ENCODE results near the gene ARAP3.
A peak's percentile ranks its signal among the peaks of the same experiment; 100 is the strongest.
"Not testable (repeated sequence)": the region's sequence is repeated elsewhere in the genome, so short reads cannot be mapped to it uniquely, and the experiment has no call there.

ARAP3 gene, protein sequence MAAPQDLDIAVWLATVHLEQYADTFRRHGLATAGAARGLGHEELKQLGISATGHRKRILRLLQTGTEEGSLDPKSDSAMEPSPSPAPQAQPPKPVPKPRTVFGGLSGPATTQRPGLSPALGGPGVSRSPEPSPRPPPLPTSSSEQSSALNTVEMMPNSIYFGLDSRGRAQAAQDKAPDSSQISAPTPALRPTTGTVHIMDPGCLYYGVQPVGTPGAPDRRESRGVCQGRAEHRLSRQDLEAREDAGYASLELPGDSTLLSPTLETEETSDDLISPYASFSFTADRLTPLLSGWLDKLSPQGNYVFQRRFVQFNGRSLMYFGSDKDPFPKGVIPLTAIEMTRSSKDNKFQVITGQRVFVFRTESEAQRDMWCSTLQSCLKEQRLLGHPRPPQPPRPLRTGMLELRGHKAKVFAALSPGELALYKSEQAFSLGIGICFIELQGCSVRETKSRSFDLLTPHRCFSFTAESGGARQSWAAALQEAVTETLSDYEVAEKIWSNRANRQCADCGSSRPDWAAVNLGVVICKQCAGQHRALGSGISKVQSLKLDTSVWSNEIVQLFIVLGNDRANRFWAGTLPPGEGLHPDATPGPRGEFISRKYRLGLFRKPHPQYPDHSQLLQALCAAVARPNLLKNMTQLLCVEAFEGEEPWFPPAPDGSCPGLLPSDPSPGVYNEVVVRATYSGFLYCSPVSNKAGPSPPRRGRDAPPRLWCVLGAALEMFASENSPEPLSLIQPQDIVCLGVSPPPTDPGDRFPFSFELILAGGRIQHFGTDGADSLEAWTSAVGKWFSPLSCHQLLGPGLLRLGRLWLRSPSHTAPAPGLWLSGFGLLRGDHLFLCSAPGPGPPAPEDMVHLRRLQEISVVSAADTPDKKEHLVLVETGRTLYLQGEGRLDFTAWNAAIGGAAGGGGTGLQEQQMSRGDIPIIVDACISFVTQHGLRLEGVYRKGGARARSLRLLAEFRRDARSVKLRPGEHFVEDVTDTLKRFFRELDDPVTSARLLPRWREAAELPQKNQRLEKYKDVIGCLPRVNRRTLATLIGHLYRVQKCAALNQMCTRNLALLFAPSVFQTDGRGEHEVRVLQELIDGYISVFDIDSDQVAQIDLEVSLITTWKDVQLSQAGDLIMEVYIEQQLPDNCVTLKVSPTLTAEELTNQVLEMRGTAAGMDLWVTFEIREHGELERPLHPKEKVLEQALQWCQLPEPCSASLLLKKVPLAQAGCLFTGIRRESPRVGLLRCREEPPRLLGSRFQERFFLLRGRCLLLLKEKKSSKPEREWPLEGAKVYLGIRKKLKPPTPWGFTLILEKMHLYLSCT (N-terminal part only)

DNA sequence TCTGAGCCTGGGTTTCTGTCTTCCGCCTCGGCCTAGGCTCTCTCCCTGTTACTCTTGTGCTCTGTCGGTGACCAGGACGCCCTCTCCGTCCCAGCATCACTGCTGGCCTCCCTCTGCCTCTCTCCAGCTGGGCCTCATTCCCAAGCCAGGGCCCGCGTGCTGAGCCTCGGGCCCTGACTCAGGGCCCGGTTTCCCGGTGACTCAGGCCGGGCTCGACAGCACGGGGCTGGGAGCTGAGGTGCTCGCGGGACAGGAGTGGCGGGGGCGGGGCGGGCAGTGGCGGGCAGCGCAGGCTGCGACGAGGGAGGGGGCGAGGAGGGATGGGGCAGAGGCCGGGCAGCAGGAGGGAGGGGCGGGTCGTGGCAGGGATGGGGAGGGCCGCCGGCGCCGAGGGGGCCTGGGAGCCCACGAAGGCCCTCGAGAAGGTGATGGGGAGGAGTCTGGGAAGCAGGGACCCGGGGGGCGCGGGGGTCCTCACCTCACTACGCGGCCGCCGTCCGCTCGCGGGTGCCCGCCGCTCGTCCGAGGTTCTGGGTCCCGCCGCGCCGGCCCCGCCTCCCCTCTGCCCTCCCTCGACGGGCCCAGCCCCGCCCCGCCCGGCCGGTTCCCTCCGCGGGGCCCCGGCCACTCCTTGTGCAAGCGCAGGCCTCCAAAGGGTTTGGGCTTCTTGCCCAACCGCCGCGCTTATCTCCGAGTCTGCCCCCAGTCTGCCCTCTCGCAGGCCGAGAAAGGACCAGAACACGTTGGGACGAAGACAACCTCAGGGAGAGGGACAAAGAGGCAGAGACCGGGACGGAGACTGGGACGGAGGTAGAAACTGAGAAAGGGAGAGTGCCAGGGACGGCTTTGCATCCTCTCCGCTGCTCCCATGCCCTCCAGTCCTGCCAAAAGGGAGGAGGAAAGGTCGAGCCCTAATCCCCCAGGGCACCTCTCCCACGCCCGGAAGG lies at the start of gene ARAP3:
Gene ARAP3, minus strand, starts transcription at position 536 of the 947 bp plus-strand sequence. CDS start 1,744 bp downstream, outside the sequence.
- H3K27me3 Mint-ChIP-seq (ENCODE audit: low read depth): no peaks in the 10 kb centered on the region
- H3K27ac Mint-ChIP-seq: peak within 1 kb of the TSS; percentile 58
- H3K36me3 Mint-ChIP-seq (ENCODE audit: low read depth): peaks cover 2% of the 10 kb centered on the region
- peaks cover 24% of the 10 kb centered on the region for H3K4me1 Mint-ChIP-seq (ENCODE audit: low read depth)
- peak; percentile 32 for DNase-seq (ENCODE audit: low spot score)
- peak within 1 kb of the TSS; percentile 77 for H3K4me3 Mint-ChIP-seq
- H3K9me3 Mint-ChIP-seq: no peaks in the 10 kb centered on the region

DNA sequence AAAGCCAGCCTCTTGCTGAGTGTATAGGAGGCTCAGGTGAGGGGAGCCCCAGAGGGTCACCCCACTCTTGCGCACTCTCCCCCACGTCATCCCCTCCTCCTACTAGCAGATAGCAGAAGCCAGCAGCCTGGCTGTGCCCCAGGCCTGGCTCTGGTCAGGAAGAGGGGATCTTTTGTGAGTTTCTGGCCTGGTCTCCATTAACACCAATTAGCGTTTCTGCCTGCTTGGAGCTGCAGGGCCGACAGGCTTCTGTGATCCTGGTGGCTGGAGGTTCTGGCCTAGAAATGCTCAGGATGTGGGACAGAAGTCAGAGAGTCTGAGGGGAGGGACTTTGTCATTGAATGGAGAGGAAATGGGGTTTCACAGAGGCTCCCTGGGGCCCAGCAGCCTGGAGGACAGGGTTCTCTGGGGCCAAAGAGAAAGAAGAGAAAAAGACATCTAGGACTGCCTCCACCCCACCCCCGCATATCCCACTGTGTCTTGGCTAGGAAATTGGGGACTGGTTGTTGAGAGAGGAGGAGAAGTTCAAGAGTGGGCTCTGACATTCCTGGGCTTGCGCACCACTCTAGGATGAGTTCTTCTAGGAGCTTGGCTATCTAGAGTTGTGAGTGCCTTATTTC lies 47.5 kb upstream of the ARAP3 start:
- no peaks in the 10 kb centered on the region for H3K36me3 Mint-ChIP-seq (ENCODE audit: low read depth)
- DNase-seq (ENCODE audit: low spot score): no peak
- H3K27me3 Mint-ChIP-seq (ENCODE audit: low read depth): no peaks in the 10 kb centered on the region
- no peaks in the 10 kb centered on the region for H3K9me3 Mint-ChIP-seq
- H3K4me1 Mint-ChIP-seq (ENCODE audit: low read depth): no peaks in the 10 kb centered on the region
- no peak overlapping the region for H3K4me3 Mint-ChIP-seq
- no peak overlapping the region for H3K27ac Mint-ChIP-seq

DNA sequence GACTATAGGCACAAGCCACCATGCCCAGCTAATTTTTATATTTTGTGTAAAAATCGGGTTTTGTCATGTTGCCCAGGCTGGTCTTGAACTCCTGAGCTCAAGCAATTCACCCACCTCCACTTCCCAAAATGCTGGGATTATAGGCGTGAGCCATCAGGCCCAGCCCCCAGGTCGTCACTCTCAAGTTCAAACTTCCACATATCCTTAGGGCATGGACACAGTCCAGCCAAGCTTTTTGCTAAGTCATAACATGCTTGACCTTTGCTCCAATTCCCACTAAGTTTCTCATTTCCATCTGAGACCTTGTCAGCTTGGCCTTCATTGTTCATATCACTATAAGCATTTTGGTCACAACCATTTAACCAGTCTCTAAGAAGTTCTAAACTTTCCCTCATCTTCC lies 43.9 kb upstream of the ARAP3 start:
- no peak for DNase-seq (ENCODE audit: low spot score)
- H3K9me3 Mint-ChIP-seq: no peaks in the 10 kb centered on the region
- no peaks in the 10 kb centered on the region for H3K4me1 Mint-ChIP-seq (ENCODE audit: low read depth)
- no peaks in the 10 kb centered on the region for H3K27me3 Mint-ChIP-seq (ENCODE audit: low read depth)
- H3K4me3 Mint-ChIP-seq: no peak overlapping the region
- H3K27ac Mint-ChIP-seq: no peak overlapping the region
- H3K36me3 Mint-ChIP-seq (ENCODE audit: low read depth): no peaks in the 10 kb centered on the region

DNA sequence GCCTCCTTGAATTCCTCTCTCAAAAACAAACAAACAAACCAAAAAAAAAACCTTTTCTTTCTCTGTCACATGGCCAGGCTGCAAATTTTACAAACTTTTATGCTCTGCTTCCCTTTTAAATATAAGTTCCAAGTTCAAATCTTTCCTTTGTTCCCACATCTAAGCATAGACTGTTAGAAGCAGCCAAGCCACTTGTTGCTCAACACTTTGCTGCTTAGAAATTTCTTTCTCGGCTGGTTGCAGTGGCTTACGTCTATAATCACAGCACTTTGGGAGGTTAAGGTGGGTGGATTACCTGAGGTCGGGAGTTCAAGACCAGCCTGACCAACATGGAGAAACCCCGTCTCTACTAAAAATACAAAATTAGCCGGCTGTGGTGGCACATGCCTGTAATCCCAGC lies 43.1 kb upstream of the ARAP3 start:
- not testable (repeated sequence) for H3K4me3 Mint-ChIP-seq

DNA sequence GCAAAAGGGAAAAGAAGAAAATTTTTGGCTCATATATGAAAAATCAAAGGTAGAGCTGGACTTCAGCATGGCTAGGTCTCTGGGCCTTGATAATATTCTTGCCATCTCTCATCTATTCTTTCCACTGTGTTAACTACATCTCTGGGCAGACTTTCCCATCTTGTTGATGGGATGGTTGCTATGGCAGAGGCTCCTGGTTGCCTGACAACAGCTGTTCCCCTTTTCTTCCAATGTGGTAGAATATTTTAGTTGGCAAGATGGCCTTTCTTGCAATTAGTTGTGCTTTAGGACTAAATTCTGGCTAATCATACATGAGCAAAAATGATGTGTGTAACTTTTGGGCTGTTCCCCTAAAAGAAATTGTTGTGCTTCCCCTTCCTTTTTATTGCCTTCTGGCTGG lies 40.2 kb upstream of the ARAP3 start:
- Mint-ChIP-seq H3K27me3 (ENCODE audit: low read depth) (peaks cover 3% of the 10 kb centered on the region), H3K27ac (no peak overlapping the region), H3K4me1 (ENCODE audit: low read depth) (no peaks in the 10 kb centered on the region), H3K4me3 (no peak overlapping the region), H3K9me3 (no peaks in the 10 kb centered on the region), H3K36me3 (ENCODE audit: low read depth) (no peaks in the 10 kb centered on the region)
- DNase-seq (ENCODE audit: low spot score): no peak

More for the DNA sequence above, 43.1 kb upstream of the ARAP3 start:
- DNase-seq (ENCODE audit: low spot score); H3K27me3 Mint-ChIP-seq (ENCODE audit: low read depth); H3K9me3 Mint-ChIP-seq; H3K27ac Mint-ChIP-seq; H3K36me3 Mint-ChIP-seq (ENCODE audit: low read depth); H3K4me1 Mint-ChIP-seq (ENCODE audit: low read depth): not testable (repeated sequence)

DNA sequence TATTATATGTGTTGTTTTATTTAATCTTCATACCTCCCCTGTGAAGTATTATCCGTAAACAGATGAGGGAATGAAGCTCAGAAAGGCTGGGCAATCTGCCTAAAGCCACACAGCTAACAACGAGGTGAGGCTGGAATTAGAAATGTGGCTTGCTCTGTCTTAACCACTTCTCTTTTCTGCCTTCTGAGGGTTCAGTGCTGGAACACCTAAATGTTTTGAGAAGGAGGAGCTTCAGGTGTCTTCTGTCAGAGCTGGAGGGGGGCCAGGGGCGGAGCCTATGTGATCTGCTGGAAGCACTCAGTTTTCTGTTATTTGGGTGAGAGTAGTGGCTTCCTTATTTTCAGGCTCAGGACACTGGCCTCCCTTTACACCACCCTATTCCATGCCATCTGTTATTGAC lies 35.0 kb upstream of the ARAP3 start:
- no peaks in the 10 kb centered on the region for H3K9me3 Mint-ChIP-seq
- H3K27ac Mint-ChIP-seq: no peak overlapping the region
- no peak overlapping the region for H3K4me3 Mint-ChIP-seq
- no peaks in the 10 kb centered on the region for H3K36me3 Mint-ChIP-seq (ENCODE audit: low read depth)
- peaks cover 6% of the 10 kb centered on the region for H3K4me1 Mint-ChIP-seq (ENCODE audit: low read depth)
- peaks cover 9% of the 10 kb centered on the region for H3K27me3 Mint-ChIP-seq (ENCODE audit: low read depth)
- DNase-seq (ENCODE audit: low spot score): no peak

DNA sequence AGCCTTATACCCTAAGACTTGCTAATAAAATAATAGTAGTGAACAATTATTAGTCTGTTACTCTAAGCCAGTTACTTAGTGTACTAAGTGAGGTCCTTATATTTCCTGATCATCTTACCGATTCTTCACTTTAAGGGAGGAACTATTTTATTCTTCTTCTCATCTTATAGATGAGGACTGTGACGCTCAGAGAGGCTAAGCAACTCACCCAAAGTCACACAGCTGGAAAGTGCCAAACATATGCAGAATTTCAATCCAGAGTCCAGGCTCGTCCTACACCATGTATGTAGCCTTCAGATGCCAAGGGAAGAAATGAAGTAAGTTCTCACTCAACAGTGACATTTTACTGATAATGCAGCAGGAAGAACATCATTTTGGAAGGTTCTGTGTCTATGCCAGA lies 34.4 kb upstream of the ARAP3 start:
- DNase-seq (ENCODE audit: low spot score): no peak
- Mint-ChIP-seq H3K9me3 (no peaks in the 10 kb centered on the region), H3K27me3 (ENCODE audit: low read depth) (peaks cover 9% of the 10 kb centered on the region), H3K27ac (no peak overlapping the region), H3K4me3 (no peak overlapping the region), H3K36me3 (ENCODE audit: low read depth) (no peaks in the 10 kb centered on the region), H3K4me1 (ENCODE audit: low read depth) (peaks cover 6% of the 10 kb centered on the region)

DNA sequence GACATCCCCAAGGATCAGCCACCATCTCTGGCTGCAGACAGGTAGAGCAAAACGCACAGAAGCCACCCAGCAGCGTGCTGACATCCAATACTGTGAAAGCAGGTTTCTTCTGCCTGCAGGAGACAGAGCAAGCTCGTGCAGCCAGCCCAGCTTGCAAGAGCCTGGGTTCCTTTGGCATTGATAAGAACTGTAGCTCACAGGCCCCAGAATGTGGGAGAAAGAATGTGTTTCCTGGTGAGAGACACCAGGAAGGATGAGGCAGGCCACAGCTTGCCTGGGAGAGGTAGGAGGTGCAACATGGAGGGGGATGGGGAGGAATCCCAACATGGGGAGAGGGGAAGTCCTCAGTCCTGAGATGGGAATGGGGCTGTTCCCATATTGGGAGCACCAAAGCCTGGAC lies 34.0 kb upstream of the ARAP3 start:
- Mint-ChIP-seq H3K27ac (no peak overlapping the region), H3K9me3 (no peaks in the 10 kb centered on the region)

DNA sequence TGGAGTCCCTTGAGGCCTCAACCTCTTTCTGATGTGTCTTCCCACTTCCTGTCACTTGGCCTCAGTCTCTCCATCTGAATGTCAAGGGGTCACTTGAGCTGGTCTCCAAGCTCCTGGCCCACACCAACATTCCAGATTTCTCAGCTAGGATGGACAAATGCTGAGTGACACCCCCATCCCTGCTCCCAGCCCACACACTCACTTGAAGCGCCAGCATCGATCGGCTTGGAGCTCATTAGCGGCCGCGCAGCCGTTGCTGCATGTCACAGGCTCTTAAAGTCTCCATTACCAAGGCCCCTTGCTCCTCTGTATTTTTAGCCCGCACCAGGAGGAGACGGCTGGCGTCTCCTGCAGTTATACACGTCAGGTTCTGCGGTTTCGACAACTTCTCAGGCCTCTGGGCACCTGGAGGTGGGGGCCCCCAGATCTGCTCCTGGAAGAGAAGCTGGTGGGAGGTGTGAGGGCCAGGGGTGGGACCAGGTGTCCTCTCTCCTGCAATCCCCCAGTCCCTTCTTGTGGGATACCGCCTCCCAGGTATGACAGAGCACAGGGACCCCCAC lies 33.4 kb upstream of the ARAP3 start:
- Mint-ChIP-seq H3K36me3 (ENCODE audit: low read depth) (no peaks in the 10 kb centered on the region), H3K27me3 (ENCODE audit: low read depth) (peaks cover 9% of the 10 kb centered on the region)

More for the DNA sequence above, 34.0 kb upstream of the ARAP3 start:
- Mint-ChIP-seq H3K27me3 (ENCODE audit: low read depth) (peaks cover 9% of the 10 kb centered on the region), H3K4me1 (ENCODE audit: low read depth) (peaks cover 6% of the 10 kb centered on the region), H3K36me3 (ENCODE audit: low read depth) (no peaks in the 10 kb centered on the region), H3K4me3 (no peak overlapping the region)
- DNase-seq (ENCODE audit: low spot score): no peak

DNA sequence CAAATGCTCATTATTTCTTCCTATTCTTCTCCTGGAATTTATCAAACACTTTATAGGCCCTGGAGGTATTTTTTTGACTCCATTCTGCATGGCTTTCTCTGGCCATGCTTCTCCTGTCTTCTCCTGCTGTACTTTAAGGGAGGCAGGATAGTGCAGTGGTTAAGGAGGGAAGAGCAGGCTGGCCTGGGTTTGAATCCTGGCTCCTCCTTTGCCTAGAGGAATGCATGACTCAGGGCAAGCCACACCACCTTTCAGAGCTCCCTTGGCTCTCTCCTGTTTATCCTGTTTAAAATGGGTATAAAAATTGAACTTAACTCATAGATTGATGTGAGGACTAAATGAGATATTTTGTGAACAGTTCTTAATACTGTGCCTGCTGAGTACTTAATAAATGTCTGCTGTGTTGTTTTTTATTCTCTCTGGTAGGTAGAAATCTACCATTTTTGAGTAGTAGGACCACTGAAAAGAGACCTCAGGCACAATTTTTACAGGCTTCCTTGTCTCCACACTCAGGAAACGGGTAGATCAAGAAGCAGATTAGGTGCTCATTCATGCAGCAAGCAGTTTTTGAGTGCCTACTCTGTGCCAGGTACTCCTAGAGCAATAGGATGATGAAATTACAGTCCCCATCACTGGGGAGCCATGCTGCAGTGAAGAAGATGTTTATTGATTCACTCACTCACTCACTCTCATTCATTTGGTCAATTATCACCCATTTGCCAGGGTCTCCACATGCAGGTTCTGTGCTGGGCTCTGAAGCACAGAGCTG lies 32.7 kb upstream of the ARAP3 start:
- Mint-ChIP-seq H3K4me1 (ENCODE audit: low read depth) (peaks cover 6% of the 10 kb centered on the region), H3K9me3 (no peaks in the 10 kb centered on the region), H3K4me3 (no peak overlapping the region), H3K27me3 (ENCODE audit: low read depth) (peaks cover 9% of the 10 kb centered on the region), H3K36me3 (ENCODE audit: low read depth) (no peaks in the 10 kb centered on the region), H3K27ac (no peak overlapping the region)
- DNase-seq (ENCODE audit: low spot score): no peak

More for the DNA sequence above, 33.4 kb upstream of the ARAP3 start:
- H3K27ac Mint-ChIP-seq: no peak overlapping the region
- H3K4me3 Mint-ChIP-seq: no peak overlapping the region
- DNase-seq (ENCODE audit: low spot score): no peak
- H3K4me1 Mint-ChIP-seq (ENCODE audit: low read depth): peaks cover 6% of the 10 kb centered on the region
- no peaks in the 10 kb centered on the region for H3K9me3 Mint-ChIP-seq

DNA sequence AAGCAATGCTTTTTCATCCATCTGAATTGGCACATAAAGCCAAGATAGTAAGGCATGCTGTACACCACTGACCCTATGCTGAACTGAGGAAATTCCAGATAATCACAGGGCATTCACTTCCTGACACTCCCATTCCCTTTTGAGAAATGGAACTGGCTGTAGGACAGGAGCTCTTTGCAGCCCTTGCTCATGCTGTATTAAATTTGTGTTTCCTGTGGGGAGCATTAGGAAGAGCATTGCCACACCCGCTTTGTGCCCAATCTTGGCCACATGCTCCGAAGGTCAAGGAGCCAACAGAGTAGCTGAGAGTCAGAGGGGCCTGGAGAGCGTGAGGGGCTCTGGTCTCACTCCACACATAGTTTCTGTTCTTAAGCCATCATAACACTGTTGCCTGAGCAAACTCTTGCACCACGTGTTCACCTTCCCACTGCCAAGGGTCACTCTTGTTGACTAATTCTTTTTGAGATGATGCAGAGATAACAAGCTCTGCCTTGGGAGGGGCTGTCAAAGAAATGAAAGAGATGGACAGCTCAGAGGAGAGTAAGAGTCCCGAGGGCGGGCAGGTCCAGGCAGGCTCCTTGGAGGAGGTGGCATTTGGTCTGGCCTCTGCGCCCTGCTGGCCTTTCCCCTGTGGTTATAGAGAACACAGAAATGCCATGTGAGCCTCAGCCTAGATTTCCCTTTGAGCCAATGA lies 31.7 kb upstream of the ARAP3 start:
- Mint-ChIP-seq H3K36me3 (ENCODE audit: low read depth) (no peaks in the 10 kb centered on the region), H3K4me1 (ENCODE audit: low read depth) (peaks cover 6% of the 10 kb centered on the region), H3K27me3 (ENCODE audit: low read depth) (peaks cover 9% of the 10 kb centered on the region), H3K27ac (no peak overlapping the region), H3K9me3 (no peaks in the 10 kb centered on the region), H3K4me3 (no peak overlapping the region)
- no peak for DNase-seq (ENCODE audit: low spot score)

All from T-helper 2 cell treated with Interferon-gamma antibody and Interleukin-4, amounts not matched to agents 5 μg/mL and 100 μg/mL, for 36 hours (primary cell).